SK-N-SH (cell line): ENCODE data around the gene DTNBP1. TPM values are rescaled to one million over a fixed set of nuclear protein-coding genes. Genes with fewer than 3 reads are reported as not detected.

Experiments used
- CTCF ChIA-PET: fragments of 300-600, 350-600 bp; formaldehyde crosslinking; extraction: SDS; loops from one replicate; lab custom pipeline; 2021; lab: Yijun Ruan, JAX
- POLR2A ChIA-PET: fragments of 350-600 bp; sonication (Branson Sonifier 250); formaldehyde crosslinking; extraction: SDS; loops from one replicate; lab custom pipeline; 2020; ENCODE audit warnings: antibody characterized with exemption, inconsistent platforms; lab: Yijun Ruan, JAX
- DNase-seq: peaks from one replicate; pipeline ENCODE4 v3.0.0; 2012
- H2AFZ ChIP-seq: fragments of 200-600 bp; sonication (generic); 2 replicates; pipeline ENCODE4 v1.8.1; 2016; ENCODE audit warnings: antibody characterized with exemption, mild to moderate bottlenecking, low read depth
- H3F3A ChIP-seq: fragments of 200-600 bp; sonication (generic); replicated peaks from 2 replicates; pipeline ENCODE3; 2016; ENCODE audit warnings: antibody characterized with exemption, mild to moderate bottlenecking; ENCODE audit not compliant: insufficient read depth
- H3K27ac ChIP-seq, 2 experiments: fragments of 200-500 bp in 1 of 2; fragments of 200-600 bp in 1 of 2; sonication (Bioruptor generic) in 1 of 2; sonication (generic), shearing (Covaris generic) in 1 of 2; 2 replicates each; pipeline versions ENCODE4 v1.5.1 to v1.6.1; 2014 to 2016; ENCODE audit warnings: low read depth in 2 of 2, inconsistent platforms in 1 of 2, low read length in 1 of 2, mild to moderate bottlenecking in 1 of 2, mixed read lengths in 1 of 2
- H3K27me3 ChIP-seq: fragments of 200-600 bp; sonication (generic), shearing (Covaris generic); 2 replicates; pipeline ENCODE4 v1.6.1; 2016; ENCODE audit warnings: mixed run types; ENCODE audit not compliant: insufficient read depth
- H3K36me3 ChIP-seq, 2 experiments: fragments of 200-500 bp in 1 of 2; fragments of 200-600 bp in 1 of 2; sonication (Bioruptor generic) in 1 of 2; sonication (generic) in 1 of 2; replicated peaks in 1 of 2; 2 replicates each; pipeline versions ENCODE3 to v1.5.1; 2014 to 2016; ENCODE audit warnings: low read length in 1 of 2, mild to moderate bottlenecking in 1 of 2; ENCODE audit not compliant: insufficient read depth in 2 of 2, control insufficient read depth in 1 of 2
- H3K4me1 ChIP-seq, 2 experiments: fragments of 200-500 bp in 1 of 2; fragments of 200-600 bp in 1 of 2; sonication (Bioruptor generic) in 1 of 2; sonication (generic), shearing (Covaris generic) in 1 of 2; 2 replicates each; pipeline versions ENCODE4 v1.5.1 to v1.6.1; 2014 to 2016; ENCODE audit warnings: low read depth in 1 of 2, low read length in 1 of 2, mixed run types in 1 of 2; ENCODE audit not compliant: insufficient read depth in 2 of 2, control insufficient read depth in 1 of 2
- H3K4me2 ChIP-seq: fragments of 200-600 bp; sonication (generic), shearing (Covaris generic); 2 replicates; pipeline ENCODE4 v1.6.1; 2017; ENCODE audit warnings: mixed run types
- H3K4me3 ChIP-seq, 2 experiments: fragments of 200-500 bp in 1 of 2; fragments of 200-600 bp in 1 of 2; sonication (Bioruptor generic) in 1 of 2; sonication (generic), shearing (Covaris generic) in 1 of 2; 2 replicates each; pipeline versions ENCODE4 v1.5.1 to v1.8.1; 2014 to 2016; ENCODE audit warnings: low read depth in 2 of 2, inconsistent platforms in 1 of 2, low read length in 1 of 2, mild to moderate bottlenecking in 1 of 2, mixed read lengths in 1 of 2, moderate library complexity in 1 of 2
- H3K79me2 ChIP-seq: fragments of 200-600 bp; sonication (generic); 2 replicates; pipeline ENCODE4 v1.8.1; 2017; ENCODE audit warnings: mild to moderate bottlenecking; ENCODE audit not compliant: insufficient read depth
- H3K9ac ChIP-seq: fragments of 200-600 bp; sonication (generic); 2 replicates; pipeline ENCODE4 v1.6.1; 2017; ENCODE audit warnings: mixed run types
- H3K9me2 ChIP-seq: fragments of 200-600 bp; sonication (generic); 2 replicates; pipeline ENCODE4 v1.6.1; 2017; ENCODE audit warnings: mixed run types
- H3K9me3 ChIP-seq: fragments of 200-600 bp; sonication (generic); 2 replicates; pipeline ENCODE4 v1.6.1; 2017; ENCODE audit warnings: mixed run types, mild to moderate bottlenecking, moderate library complexity
- H4K20me1 ChIP-seq: fragments of 200-600 bp; sonication (generic); 2 replicates; pipeline ENCODE4 v1.6.1; 2017; ENCODE audit warnings: mild to moderate bottlenecking, mixed run types; ENCODE audit not compliant: insufficient read depth
- CTCF ChIP-seq: fragments of 200-600 bp; sonication (generic); IDR thresholded peaks from 2 replicates; pipeline ENCODE4 v1.6.1; 2017; ENCODE audit warnings: antibody characterized with exemption, mild to moderate bottlenecking, moderate library complexity
- EP300 ChIP-seq, 2 experiments: IDR thresholded peaks; 2 replicates each; pipeline versions ENCODE4 v1.4.0 to v1.6.1; 2012; ENCODE audit warnings: borderline replicate concordance in 1 of 2, low read depth in 1 of 2, low read length in 1 of 2
- EZH2phosphoT487 ChIP-seq: fragments of 200-600 bp; sonication (generic); IDR thresholded peaks from 2 replicates; pipeline ENCODE4 v1.6.1; 2017; ENCODE audit warnings: low read depth, mixed run types, mild to moderate bottlenecking, antibody characterized with exemption, moderate library complexity, borderline replicate concordance
- IRF3 ChIP-seq: fragments of 150-350 bp; IDR thresholded peaks from 2 replicates; pipeline ENCODE4 v1.6.1; 2016; ENCODE audit warnings: mild to moderate bottlenecking, low read depth, low read length
- MAX ChIP-seq: IDR thresholded peaks from 2 replicates; pipeline ENCODE4 v1.4.0; 2012; ENCODE audit warnings: low read depth
- NRF1 ChIP-seq: IDR thresholded peaks from 2 replicates; pipeline ENCODE4 v1.6.1; 2012; ENCODE audit warnings: low read depth, mild to moderate bottlenecking, low read length
- PBX3 ChIP-seq: IDR thresholded peaks from 2 replicates; pipeline ENCODE4; 2012
- RCOR1 ChIP-seq: fragments of 150-350 bp; IDR thresholded peaks from 2 replicates; pipeline ENCODE4 v1.6.1; 2017; ENCODE audit warnings: antibody characterized with exemption, low read length
- RXRA ChIP-seq: IDR thresholded peaks from 2 replicates; pipeline ENCODE4 v1.4.0; 2012; ENCODE audit warnings: low read depth, mild to moderate bottlenecking, borderline replicate concordance
- SMC3 ChIP-seq: IDR thresholded peaks from 2 replicates; pipeline ENCODE4 v1.6.1; 2012; ENCODE audit warnings: low read depth, low read length, improper control_type of control experiment
- TEAD4 ChIP-seq: IDR thresholded peaks from 2 replicates; pipeline ENCODE4 v1.4.0; 2012; ENCODE audit warnings: mild to moderate bottlenecking, borderline replicate concordance; ENCODE audit not compliant: insufficient read depth
- USF1 ChIP-seq: IDR thresholded peaks from 2 replicates; pipeline ENCODE4 v1.4.0; 2012; ENCODE audit warnings: low read depth, borderline replicate concordance
- WGBS: methylation state at CpG from one replicate; pipeline ENCODE4 v1.1.6; 2017; ENCODE audit warnings: low lambda C conversion rate; 5-methylcytosine and 5-hydroxymethylcytosine counted together
- polyA plus RNA-seq, 3 experiments: library from polyadenylated mRNA; depleted of rRNA; stranded (reverse); fragments of >200 nt; gene quantifications; 2 replicates each; pipeline ENCODE4 v1.2.3, GENCODE V29; 2012

DTNBP1 gene
- polyA plus RNA-seq, 1 of the 3 experiments (the other 2 are of a cell fraction) = 19.7 TPM

GRCh38 chr6:15665237-15665636 is 2.4 kb upstream of the DTNBP1 start (continued):
- no peak for TF ChIP-seq IRF3
- no peak for TF ChIP-seq USF1
- no peak for TF ChIP-seq RXRA
- TF ChIP-seq TEAD4 = no peak

GRCh38 chr6:15663130-15663871 is 473 bp upstream of the DTNBP1 start:
- Histone ChIP-seq H3F3A (no peaks in the 10 kb centered on the region), H3K9me2 (no peaks in the 10 kb centered on the region), H3K9me3 (no peaks in the 10 kb centered on the region), H3K27me3 (no peaks in the 10 kb centered on the region), H3K4me3 (peak overlapping the region; percentile 79 to 86), H3K79me2 (peaks cover 14% of the 10 kb centered on the region), H3K36me3 (peaks cover 3 to 6% of the 10 kb centered on the region in 2 experiments), H3K4me1 (peaks cover 0 to 10% of the 10 kb centered on the region in 2 experiments; a peak in 1 of 4 replicates), H3K9ac (no peak overlapping the region), H2AFZ (peak overlapping the region; percentile 81), H3K27ac (peak overlapping the region in 1 of 2 experiments; percentile 9; a peak in 1 of 4 replicates), H4K20me1 (no peaks in the 10 kb centered on the region), H3K4me2 (peak overlapping the region; percentile 95)
- TF ChIP-seq CTCF (no peak), PBX3 (no peak), RCOR1 (no peak), EP300 (IDR thresholded peaks at IDR 0.05; ENCODE audit: borderline replicate concordance in 1 of 2, low read depth in 1 of 2, low read length in 1 of 2) (no peak), SMC3 (no peak), NRF1 (no peak), EZH2phosphoT487 (no peak), MAX (peak; percentile 71; the same call in 1 of the 2 replicates)
- DNase-seq = no peak
- ChIA-PET POLR2A (interaction anchor here (0.5 to 0.7 kb wide), 2 partner anchors 117 to 417 kb away, joined by 3 to 5 read pairs; no protein-coding TSS in a partner anchor), CTCF (interaction anchor here (0.7 to 1.0 kb wide), 2 partner anchors 14 to 39 kb away, joined by 3 to 4 read pairs; no protein-coding TSS in a partner anchor)
- 51% methylated on average over 18 of the region's 18 CpGs for WGBS
